Activated CD8-positive, alpha-beta memory T cell treated with anti-CD3 and anti-CD28 coated beads for 24 hours (primary cell): ENCODE results near the gene SMIM12.

Experiments
- DNase-seq: peaks from one replicate; pipeline ENCODE4 v3.0.0-alpha.2; 2020

SMIM12 gene

GRCh38 chr1:34859446-34860200 is at the start of gene SMIM12:
SMIM12 (minus strand) TSS chr1:34859749; CDS start chr1:34855977, 3,772 bp downstream.
- DNase-seq, result peak; percentile 95

- DNase-seq, result no peak
Observed at GRCh38 chr1:34908369-34908768, 48.8 kb upstream of the SMIM12 start.

- no peak for DNase-seq
Observed at GRCh38 chr1:34907487-34908090, 48.0 kb upstream of the SMIM12 start.

- DNase-seq, result no peak
Observed at GRCh38 chr1:34906756-34907155, 47.2 kb upstream of the SMIM12 start.

- no peak for DNase-seq
Observed at GRCh38 chr1:34906222-34906621, 46.7 kb upstream of the SMIM12 start.

GRCh38 chr1:34905098-34905459 is 45.5 kb upstream of the SMIM12 start:
- no peak for DNase-seq

GRCh38 chr1:34904236-34905097 is 44.9 kb upstream of the SMIM12 start:
- DNase-seq, result no peak

GRCh38 chr1:34901919-34902318 is 42.4 kb upstream of the SMIM12 start:
- no peak for DNase-seq

- peak; percentile 32 for DNase-seq
Observed at GRCh38 chr1:34900775-34901502, 41.4 kb upstream of the SMIM12 start.

GRCh38 chr1:34899906-34900305 is 40.4 kb upstream of the SMIM12 start:
- DNase-seq, result no peak

- DNase-seq, result no peak
Observed at GRCh38 chr1:34899471-34899870, 39.9 kb upstream of the SMIM12 start.

- no peak for DNase-seq
Observed at GRCh38 chr1:34898330-34898761, 38.8 kb upstream of the SMIM12 start.

GRCh38 chr1:34896612-34897011 is 37.1 kb upstream of the SMIM12 start:
- no peak for DNase-seq

GRCh38 chr1:34889705-34890104 is 30.2 kb upstream of the SMIM12 start:
- DNase-seq, result no peak

- peak; percentile 19 for DNase-seq
Observed at GRCh38 chr1:34887593-34887992, 28.0 kb upstream of the SMIM12 start.

GRCh38 chr1:34885405-34886247 is 26.1 kb upstream of the SMIM12 start:
- DNase-seq, result peak; percentile 84

- peak; percentile 58 for DNase-seq
Observed at GRCh38 chr1:34884961-34885360, 25.4 kb upstream of the SMIM12 start.

GRCh38 chr1:34884536-34884935 is 25.0 kb upstream of the SMIM12 start:
- DNase-seq, result peak; percentile 54

GRCh38 chr1:34879230-34879629 is 19.7 kb upstream of the SMIM12 start:
- peak; percentile 32 for DNase-seq

- DNase-seq, result peak; percentile 21
Observed at GRCh38 chr1:34876406-34876805, 16.9 kb upstream of the SMIM12 start.

- peak; percentile 11 for DNase-seq
Observed at GRCh38 chr1:34874296-34874952, 14.9 kb upstream of the SMIM12 start.
